Vagina (tissue), 2 donors: Measurements from ENCODE around the gene UBE2U.

Experiments
- CTCF ChIP-seq, 3 experiments: fragments of 450-650 bp in 2 of 3; fragments of 200-600 bp in 1 of 3; sonication (generic) in 1 of 3; IDR thresholded peaks; one replicate each; pipeline ENCODE4 v1.5.1; 2017 to 2019; ENCODE audit warnings: antibody characterized with exemption in 3 of 3, mild to moderate bottlenecking in 2 of 3, moderate library complexity in 2 of 3
- POLR2AphosphoS5 ChIP-seq, 2 donors: sonication (generic); formaldehyde crosslinking; IDR thresholded peaks; one replicate each; pipeline ENCODE4 v1.9.0; 2017; ENCODE audit warnings: antibody characterized with exemption in 2 of 2, mild to moderate bottlenecking in 2 of 2, low read depth in 1 of 2; ENCODE audit not compliant: insufficient read depth in 1 of 2

GRCh38 chr1:64203420-64203819 is at the start of gene UBE2U:
- TF ChIP-seq CTCF (IDR thresholded peaks at IDR 0.05) = no peak
- TF ChIP-seq POLR2AphosphoS5 (IDR thresholded peaks at IDR 0.05; ENCODE audit: insufficient read depth in 1 of 2, low read depth in 1 of 2) = no peak
